GM18520 (cell line): ENCODE data around the gene CPSF4L.

Experiments used
- ATAC-seq: cut with Tn5 transposase; IDR thresholded peaks from one replicate; pipeline ENCODE4 v1.9.1; 2021; ENCODE audit not compliant: unreplicated experiment

Gene CPSF4L

GRCh38 chr17:73237714-73238113 lies 24.0 kb downstream of the CPSF4L start:
- ATAC-seq = no peak

- ATAC-seq = no peak
Observed at GRCh38 chr17:73234736-73235135, 26.9 kb downstream of the CPSF4L start.

GRCh38 chr17:73232587-73233373 lies 28.9 kb downstream of the CPSF4L start:
- no peak for ATAC-seq

- ATAC-seq = peak; percentile 66
Observed at GRCh38 chr17:73231841-73232586, 29.7 kb downstream of the CPSF4L start.

GRCh38 chr17:73231395-73231794 lies 30.3 kb downstream of the CPSF4L start:
- no peak for ATAC-seq

GRCh38 chr17:73230088-73230487 lies 31.6 kb downstream of the CPSF4L start:
- ATAC-seq = no peak

GRCh38 chr17:73228748-73229236 lies 32.9 kb downstream of the CPSF4L start:
- peak; percentile 30 for ATAC-seq

GRCh38 chr17:73227944-73228343 lies 33.7 kb downstream of the CPSF4L start:
- no peak for ATAC-seq

- ATAC-seq = no peak
Observed at GRCh38 chr17:73227379-73227778, 34.3 kb downstream of the CPSF4L start.

GRCh38 chr17:73226556-73227172 lies 35.0 kb downstream of the CPSF4L start:
- no peak for ATAC-seq

- no peak for ATAC-seq
Observed at GRCh38 chr17:73224663-73225305, 36.9 kb downstream of the CPSF4L start.

GRCh38 chr17:73224237-73224636 lies 37.4 kb downstream of the CPSF4L start:
- ATAC-seq = no peak

GRCh38 chr17:73223626-73224230 lies 38.0 kb downstream of the CPSF4L start:
- ATAC-seq = no peak

- ATAC-seq = no peak
Observed at GRCh38 chr17:73215447-73215846, 46.2 kb downstream of the CPSF4L start.

GRCh38 chr17:73214851-73215250 lies 46.8 kb downstream of the CPSF4L start:
- ATAC-seq = no peak

GRCh38 chr17:73214008-73214407 lies 47.7 kb downstream of the CPSF4L start:
- no peak for ATAC-seq

GRCh38 chr17:73211745-73212144 lies 49.9 kb downstream of the CPSF4L start:
- no peak for ATAC-seq

GRCh38 chr17:73210002-73210678 lies 51.5 kb downstream of the CPSF4L start:
- no peak for ATAC-seq

- no peak for ATAC-seq
Observed at GRCh38 chr17:73209436-73209835, 52.2 kb downstream of the CPSF4L start.

- ATAC-seq = no peak
Observed at GRCh38 chr17:73208139-73208827, 53.4 kb downstream of the CPSF4L start.
